Erythroblast (primary cell): Measurements from ENCODE around the gene LOXHD1.

Experiments
- GATA1 ChIP-seq: IDR thresholded peaks from 2 replicates; pipeline ENCODE4 v1.6.1; 2011; ENCODE audit warnings: low read depth, mild to moderate bottlenecking, control low read depth, low read length, moderate library complexity
- POLR2A ChIP-seq: IDR thresholded peaks from 2 replicates; pipeline ENCODE4 v1.6.1; 2011; ENCODE audit warnings: mild to moderate bottlenecking, low read length

DNA sequence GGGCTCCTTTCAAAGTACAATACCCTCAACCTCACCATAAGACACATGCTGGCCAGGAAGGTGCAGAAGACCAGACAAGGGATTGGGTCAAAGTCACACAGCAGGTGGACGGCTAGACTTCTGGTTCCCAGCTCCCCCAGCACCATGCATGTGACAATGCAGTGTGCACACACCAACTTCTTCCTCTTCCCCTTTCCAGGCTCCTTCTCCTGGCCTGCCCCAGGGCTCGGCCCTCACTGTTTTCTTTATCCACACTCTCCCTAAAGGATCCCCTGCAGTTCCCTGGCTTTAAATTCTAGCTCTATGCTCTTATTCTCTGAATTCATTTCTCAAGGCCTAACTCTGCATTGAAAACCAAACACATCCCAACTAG is 82.3 kb downstream of the LOXHD1 start:
- TF ChIP-seq POLR2A (no peak), GATA1 (no peak)
